Raji (cell line): Measurements from ENCODE around the gene SRGAP3.

ENCODE experiments used
- POLR2A ChIP-seq: IDR thresholded peaks from 2 replicates; pipeline ENCODE4 v1.6.1; 2011; ENCODE audit warnings: low read depth, low read length, control low read depth; ENCODE audit not compliant: insufficient read depth

Gene SRGAP3

GRCh38 chr3:8932507-8932906 is 316.9 kb downstream of the SRGAP3 start:
- TF ChIP-seq POLR2A, result no peak

GRCh38 chr3:8931342-8931741 is 318.1 kb downstream of the SRGAP3 start:
- no peak for TF ChIP-seq POLR2A
